ENCODE data around the gene NUCB1. TPM values are rescaled to one million over a fixed set of nuclear protein-coding genes. Genes with fewer than 3 reads are reported as not detected.
"Not testable (repeated sequence)": the region's sequence is repeated elsewhere in the genome, so short reads cannot be mapped to it uniquely, and the experiment has no call there.

Gene NUCB1
- total RNA-seq, 1 experiment from 2014 or later: 162 TPM

GRCh38 chr19:48890551-48890950 is 9.6 kb upstream of the NUCB1 start:
- Mint-ChIP-seq H3K4me1 (ENCODE audit: low read depth, unreplicated experiment) (peaks cover 21% of the 10 kb centered on the region), H3K4me3 (ENCODE audit: low read depth, unreplicated experiment) (peak overlapping the region; percentile 6), H3K27ac (ENCODE audit: unreplicated experiment) (no peak overlapping the region), H3K27me3 (ENCODE audit: unreplicated experiment) (no peaks in the 10 kb centered on the region), H3K9me3 (ENCODE audit: low read depth, unreplicated experiment) (no peaks in the 10 kb centered on the region), H3K36me3 (ENCODE audit: insufficient read depth, unreplicated experiment) (no peaks in the 10 kb centered on the region)
- no peak for TF ChIP-seq CTCF (IDR thresholded peaks at IDR 0.05; ENCODE audit: unreplicated experiment)
- DNase-seq: no peak
- intact Hi-C loops (cut with micrococcal nuclease; ENCODE audit: unreplicated experiment): no loop called here
- CTCF ChIA-PET: interaction anchor here (0.6 kb wide), 1 partner anchor 103 kb away, joined by 3 read pairs; the partner anchor contains the start of gene RUVBL2
- BruUV-seq (replicated peaks): no TSS peak

GRCh38 chr19:48895226-48895625 is 4.9 kb upstream of the NUCB1 start:
- no peak for TF ChIP-seq CTCF (IDR thresholded peaks at IDR 0.05; ENCODE audit: unreplicated experiment)
- intact Hi-C loops (cut with micrococcal nuclease; ENCODE audit: unreplicated experiment): no loop called here
- H3K27me3 Mint-ChIP-seq (ENCODE audit: unreplicated experiment): no peaks in the 10 kb centered on the region
- DNase-seq: no peak
- no TSS peak for BruUV-seq (replicated peaks)
- peaks cover 16% of the 10 kb centered on the region for H3K36me3 Mint-ChIP-seq (ENCODE audit: insufficient read depth, unreplicated experiment)
- CTCF ChIA-PET: no interaction called here
- H3K27ac Mint-ChIP-seq (ENCODE audit: unreplicated experiment): no peak overlapping the region
- peaks cover 24% of the 10 kb centered on the region for H3K4me1 Mint-ChIP-seq (ENCODE audit: low read depth, unreplicated experiment)
- no peaks in the 10 kb centered on the region for H3K9me3 Mint-ChIP-seq (ENCODE audit: low read depth, unreplicated experiment)
- H3K4me3 Mint-ChIP-seq (ENCODE audit: low read depth, unreplicated experiment): no peak overlapping the region

- CTCF ChIA-PET: no interaction called here
- H3K36me3 Mint-ChIP-seq (ENCODE audit: insufficient read depth, unreplicated experiment): peaks cover 27% of the 10 kb centered on the region
These were observed 3.9 kb upstream of the NUCB1 start for GRCh38 chr19:48896191-48896720.

GRCh38 chr19:48897181-48897580 is 2.9 kb upstream of the NUCB1 start:
- CTCF ChIA-PET: no interaction called here
- DNase-seq: no peak
- no TSS peak for BruUV-seq (replicated peaks)
- Mint-ChIP-seq H3K27ac (ENCODE audit: unreplicated experiment) (peak overlapping the region; percentile 54), H3K4me3 (ENCODE audit: low read depth, unreplicated experiment) (no peak overlapping the region), H3K27me3 (ENCODE audit: unreplicated experiment) (no peaks in the 10 kb centered on the region), H3K4me1 (ENCODE audit: low read depth, unreplicated experiment) (peaks cover 7% of the 10 kb centered on the region), H3K9me3 (ENCODE audit: low read depth, unreplicated experiment) (no peaks in the 10 kb centered on the region), H3K36me3 (ENCODE audit: insufficient read depth, unreplicated experiment) (peaks cover 35% of the 10 kb centered on the region)
- intact Hi-C loops (cut with micrococcal nuclease; ENCODE audit: unreplicated experiment): no loop called here
- no peak for TF ChIP-seq CTCF (IDR thresholded peaks at IDR 0.05; ENCODE audit: unreplicated experiment)

More at GRCh38 chr19:48896191-48896720, 3.9 kb upstream of the NUCB1 start:
- no peak for TF ChIP-seq CTCF (IDR thresholded peaks at IDR 0.05; ENCODE audit: unreplicated experiment)
- H3K4me1 Mint-ChIP-seq (ENCODE audit: low read depth, unreplicated experiment): peaks cover 16% of the 10 kb centered on the region
- H3K9me3 Mint-ChIP-seq (ENCODE audit: low read depth, unreplicated experiment): no peaks in the 10 kb centered on the region
- BruUV-seq (replicated peaks): no TSS peak
- peak overlapping the region; percentile 54 for H3K27ac Mint-ChIP-seq (ENCODE audit: unreplicated experiment)
- intact Hi-C loops (cut with micrococcal nuclease; ENCODE audit: unreplicated experiment): no loop called here
- no peak for DNase-seq
- no peaks in the 10 kb centered on the region for H3K27me3 Mint-ChIP-seq (ENCODE audit: unreplicated experiment)
- H3K4me3 Mint-ChIP-seq (ENCODE audit: low read depth, unreplicated experiment): no peak overlapping the region

- CTCF ChIA-PET: interaction anchor here (0.6 to 1.4 kb wide), 6 partner anchors 11 to 314 kb away, joined by 3 to 7 read pairs (median 4); no protein-coding TSS in a partner anchor
- H3K4me1 Mint-ChIP-seq (ENCODE audit: low read depth, unreplicated experiment); BruUV-seq (replicated peaks); intact Hi-C loops (cut with micrococcal nuclease; ENCODE audit: unreplicated experiment); H3K9me3 Mint-ChIP-seq (ENCODE audit: low read depth, unreplicated experiment); DNase-seq; H3K27me3 Mint-ChIP-seq (ENCODE audit: unreplicated experiment): not testable (repeated sequence)
- Mint-ChIP-seq H3K36me3 (ENCODE audit: insufficient read depth, unreplicated experiment) (peaks cover 41% of the 10 kb centered on the region), H3K4me3 (ENCODE audit: low read depth, unreplicated experiment) (peak overlapping the region; percentile 99), H3K27ac (ENCODE audit: unreplicated experiment) (peak overlapping the region; percentile 93)
These were observed 744 bp upstream of the NUCB1 start for GRCh38 chr19:48899386-48899749.

Measured in Calu3 (cell line).